GM23338 (cell line): ENCODE measurements around the gene PLEKHM2. TPM values are rescaled to one million over a fixed set of nuclear protein-coding genes. Genes with fewer than 3 reads are reported as not detected.

ENCODE experiments used
- ATAC-seq: fragments of 200-7000 bp; cut with Tn5 transposase; 3 replicates; pipeline ENCODE4 v1.9.1; 2020
- DNase-seq: peaks from one replicate; pipeline ENCODE4 v3.0.0-alpha.2; 2015; ENCODE audit warnings: low spot score
- H2AFZ ChIP-seq: fragments of 200-600 bp; sonication (generic); 2 replicates; pipeline ENCODE4 v1.8.0; 2016; ENCODE audit warnings: antibody characterized with exemption, mild to moderate bottlenecking, moderate library complexity
- H3F3A ChIP-seq: fragments of 200-600 bp; sonication (generic); replicated peaks from 2 replicates; pipeline ENCODE4 v1.8.0; 2017; ENCODE audit warnings: antibody characterized with exemption, mixed run types, low read depth
- H3K27ac ChIP-seq: fragments of 200-600 bp; sonication (generic); 2 replicates; pipeline ENCODE4 v1.6.1; 2016; ENCODE audit warnings: low read depth
- H3K27me3 ChIP-seq: fragments of 200-600 bp; sonication (generic); 2 replicates; pipeline ENCODE4 v1.8.0; 2016; ENCODE audit warnings: mild to moderate bottlenecking, mixed run types, moderate library complexity; ENCODE audit not compliant: insufficient read depth
- H3K36me3 ChIP-seq: fragments of 200-600 bp; sonication (generic); 2 replicates; pipeline ENCODE4 v1.8.0; 2016; ENCODE audit warnings: mild to moderate bottlenecking; ENCODE audit not compliant: insufficient read depth
- H3K4me1 ChIP-seq: fragments of 200-600 bp; sonication (generic); 2 replicates; pipeline ENCODE4 v1.8.0; 2016; ENCODE audit warnings: mild to moderate bottlenecking, moderate library complexity; ENCODE audit not compliant: insufficient read depth
- H3K4me2 ChIP-seq: fragments of 200-600 bp; sonication (generic); 2 replicates; pipeline ENCODE4 v1.7.1; 2017; ENCODE audit warnings: mixed run types
- H3K4me3 ChIP-seq: fragments of 200-600 bp; sonication (generic); 2 replicates; pipeline ENCODE4 v1.6.1; 2016; ENCODE audit warnings: mixed run types
- H3K79me2 ChIP-seq: fragments of 200-600 bp; sonication (generic); replicated peaks from 2 replicates; pipeline ENCODE4 v1.8.0; 2017; ENCODE audit warnings: mild to moderate bottlenecking; ENCODE audit not compliant: insufficient read depth
- H3K9me2 ChIP-seq: fragments of 200-600 bp; sonication (generic); 2 replicates; pipeline ENCODE4 v1.8.0; 2017; ENCODE audit not compliant: insufficient read depth
- H4K20me1 ChIP-seq: fragments of 200-600 bp; sonication (generic); replicated peaks from 2 replicates; pipeline ENCODE4 v1.8.0; 2017; ENCODE audit warnings: mild to moderate bottlenecking; ENCODE audit not compliant: insufficient read depth
- H3K27ac Mint-ChIP-seq: 2 replicates; pipeline ENCODE4 v1.8.0; 2020; ENCODE audit warnings: inconsistent platforms, mild to moderate bottlenecking, moderate library complexity, mixed read lengths
- H3K27me3 Mint-ChIP-seq: 3 replicates; pipeline ENCODE4 v1.8.0; 2022; ENCODE audit warnings: low read depth, mild to moderate bottlenecking, moderate library complexity, mixed read lengths, inconsistent platforms; ENCODE audit not compliant: insufficient read depth, poor library complexity
- H3K36me3 Mint-ChIP-seq: 3 replicates; pipeline ENCODE4 v1.8.0; 2021; ENCODE audit warnings: low read depth, mild to moderate bottlenecking, inconsistent platforms, moderate library complexity, mixed read lengths
- H3K4me1 Mint-ChIP-seq: 3 replicates; pipeline ENCODE4 v1.8.0; 2020; ENCODE audit warnings: mild to moderate bottlenecking, inconsistent platforms, mixed read lengths
- H3K4me3 Mint-ChIP-seq: 3 replicates; pipeline ENCODE4 v1.8.0; 2021; ENCODE audit warnings: moderate library complexity, mild to moderate bottlenecking, inconsistent platforms, mixed read lengths
- H3K9me3 Mint-ChIP-seq: 3 replicates; pipeline ENCODE4 v1.8.0; 2020; ENCODE audit warnings: moderate library complexity, mild to moderate bottlenecking, inconsistent platforms, mixed read lengths
- CREB1 ChIP-seq: fragments of 250-450 bp; sonication (Bioruptor Pico); IDR thresholded peaks from 2 replicates; pipeline ENCODE4 v1.5.0; 2020; ENCODE audit warnings: low read depth, mild to moderate bottlenecking, moderate library complexity
- EZH2 ChIP-seq: fragments of 200-600 bp; sonication (generic); IDR thresholded peaks from one replicate; pipeline ENCODE4 v1.8.0; 2017; ENCODE audit warnings: antibody characterized with exemption, mild to moderate bottlenecking, low read depth; ENCODE audit not compliant: unreplicated experiment
- EZH2phosphoT487 ChIP-seq: fragments of 200-600 bp; sonication (generic); IDR thresholded peaks from one replicate; pipeline ENCODE4 v1.8.1; 2018; ENCODE audit warnings: antibody characterized with exemption; ENCODE audit not compliant: unreplicated experiment
- JUNB ChIP-seq: IDR thresholded peaks from one replicate; pipeline ENCODE4 v1.6.1; 2016; ENCODE audit warnings: antibody characterized with exemption; ENCODE audit not compliant: unreplicated experiment
- NANOG ChIP-seq: IDR thresholded peaks from 2 replicates; pipeline ENCODE4 v1.6.1; 2016; ENCODE audit warnings: antibody characterized with exemption, borderline replicate concordance
- POLR2AphosphoS5 ChIP-seq: IDR thresholded peaks from 2 replicates; pipeline ENCODE4 v1.6.1; 2016; ENCODE audit warnings: antibody characterized with exemption, low read depth
- STAT1 ChIP-seq: IDR thresholded peaks from one replicate; pipeline ENCODE4 v1.6.1; 2016; ENCODE audit warnings: antibody characterized with exemption; ENCODE audit not compliant: unreplicated experiment
- ZNF114 ChIP-seq: fragments of 250-450 bp; sonication (Bioruptor Pico); IDR thresholded peaks from 2 replicates; pipeline ENCODE4 v1.5.0; 2020; ENCODE audit warnings: mild to moderate bottlenecking, moderate library complexity
- ZNF331 ChIP-seq: fragments of 250-450 bp; sonication (Bioruptor Pico); IDR thresholded peaks from 2 replicates; pipeline ENCODE4 v1.5.0; 2020; ENCODE audit warnings: low read depth, mild to moderate bottlenecking, moderate library complexity
- polyA plus RNA-seq: library from polyadenylated mRNA; unstranded; fragments of >200 nt; fragmentation: Nextera tagmentation; extraction: Ambion mirVana; gene quantifications from 2 replicates; pipeline ENCODE4 v1.2.1, GENCODE V29; 2016
- total RNA-seq: library from RNA; depleted of rRNA; stranded (reverse); fragments of >200 nt; shearing (Covaris generic); gene quantifications from 2 replicates; pipeline ENCODE4 v1.2.3, GENCODE V29; 2014
- TF ChIP-seq, protein P1 (sequence below): IDR thresholded peaks from one replicate; pipeline ENCODE4 v1.6.1; 2018; ENCODE audit warnings: antibody characterized with exemption; ENCODE audit not compliant: unreplicated experiment
- TF ChIP-seq, protein P2 (sequence below): fragments of 250-450 bp; sonication (Bioruptor Pico); IDR thresholded peaks from 2 replicates; pipeline ENCODE4 v1.5.0; 2020; ENCODE audit warnings: mild to moderate bottlenecking, moderate library complexity
- TF ChIP-seq, protein P3 (sequence below), 2 experiments: fragments of 200-600 bp in 1 of 2; sonication (generic) in 1 of 2; conservative IDR thresholded peaks; 2 replicates each; pipeline versions ENCODE4 v1.5.1 to v1.6.1; 2016 to 2017; ENCODE audit warnings: antibody characterized with exemption in 2 of 2, low read depth in 2 of 2, mild to moderate bottlenecking in 2 of 2, moderate library complexity in 1 of 2
- TF ChIP-seq, protein P4 (sequence below): IDR thresholded peaks from 2 replicates; pipeline ENCODE4 v1.6.1; 2016; ENCODE audit warnings: antibody characterized with exemption

The PLEKHM2 gene
- total and polyA plus RNA-seq, 2 experiments from 2014 or later = 11.2 to 40.0 TPM

DNA sequence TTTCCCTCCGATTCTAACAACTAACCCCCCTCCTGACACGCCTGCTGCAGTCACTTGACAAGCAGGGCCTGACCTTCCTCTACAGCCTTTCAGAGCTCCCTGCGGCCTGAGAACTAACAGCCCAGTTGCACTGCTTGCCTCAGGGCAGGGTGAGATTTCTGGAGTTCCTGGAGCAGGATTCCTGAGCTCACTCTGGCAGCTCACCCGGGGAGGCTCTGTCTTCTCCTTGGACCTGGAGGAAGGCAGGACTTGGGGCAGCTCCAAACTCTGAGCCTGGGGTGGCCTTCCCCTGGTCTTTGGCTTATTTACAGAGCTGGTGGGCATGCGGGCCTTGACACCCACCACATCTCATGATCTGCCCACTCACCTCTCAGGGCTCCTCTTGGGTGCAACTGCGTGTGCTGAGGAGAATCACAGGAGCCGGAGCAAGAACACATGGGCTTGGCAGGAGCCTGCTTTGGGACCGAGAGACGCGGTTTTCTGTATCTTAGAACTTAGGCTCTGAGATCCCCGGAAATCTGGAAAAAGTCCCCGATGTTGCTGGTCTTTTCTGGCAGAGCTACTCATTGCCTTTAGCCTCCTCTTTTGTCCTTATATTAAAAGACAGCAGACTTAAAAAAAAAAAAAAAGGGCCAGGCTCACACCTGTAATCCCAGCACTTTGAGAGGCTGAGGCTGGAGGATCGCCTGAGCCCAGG lies 38.9 kb downstream of the PLEKHM2 start:
- Histone ChIP-seq H2AFZ (no peak overlapping the region), H3K4me2 (no peak overlapping the region), H3K27me3 (no peaks in the 10 kb centered on the region), H3K36me3 (no peaks in the 10 kb centered on the region; the same call in 1 of the 2 replicates), H3K27ac (no peak overlapping the region), H3K4me3 (no peak overlapping the region), H4K20me1 (no peaks in the 10 kb centered on the region; the same call in none of the 2 replicates), H3K79me2 (no peaks in the 10 kb centered on the region), H3F3A (no peaks in the 10 kb centered on the region), H3K4me1 (no peaks in the 10 kb centered on the region), H3K9me2 (no peaks in the 10 kb centered on the region)
- DNase-seq = no peak
- Mint-ChIP-seq H3K4me3 (no peak overlapping the region), H3K9me3 (no peaks in the 10 kb centered on the region), H3K36me3 (peaks cover 31% of the 10 kb centered on the region), H3K27ac (no peak overlapping the region), H3K27me3 (peaks cover 4% of the 10 kb centered on the region), H3K4me1 (no peaks in the 10 kb centered on the region)
- ATAC-seq = no peak
- TF ChIP-seq STAT1 = no peak
- TF ChIP-seq, protein P1, sequence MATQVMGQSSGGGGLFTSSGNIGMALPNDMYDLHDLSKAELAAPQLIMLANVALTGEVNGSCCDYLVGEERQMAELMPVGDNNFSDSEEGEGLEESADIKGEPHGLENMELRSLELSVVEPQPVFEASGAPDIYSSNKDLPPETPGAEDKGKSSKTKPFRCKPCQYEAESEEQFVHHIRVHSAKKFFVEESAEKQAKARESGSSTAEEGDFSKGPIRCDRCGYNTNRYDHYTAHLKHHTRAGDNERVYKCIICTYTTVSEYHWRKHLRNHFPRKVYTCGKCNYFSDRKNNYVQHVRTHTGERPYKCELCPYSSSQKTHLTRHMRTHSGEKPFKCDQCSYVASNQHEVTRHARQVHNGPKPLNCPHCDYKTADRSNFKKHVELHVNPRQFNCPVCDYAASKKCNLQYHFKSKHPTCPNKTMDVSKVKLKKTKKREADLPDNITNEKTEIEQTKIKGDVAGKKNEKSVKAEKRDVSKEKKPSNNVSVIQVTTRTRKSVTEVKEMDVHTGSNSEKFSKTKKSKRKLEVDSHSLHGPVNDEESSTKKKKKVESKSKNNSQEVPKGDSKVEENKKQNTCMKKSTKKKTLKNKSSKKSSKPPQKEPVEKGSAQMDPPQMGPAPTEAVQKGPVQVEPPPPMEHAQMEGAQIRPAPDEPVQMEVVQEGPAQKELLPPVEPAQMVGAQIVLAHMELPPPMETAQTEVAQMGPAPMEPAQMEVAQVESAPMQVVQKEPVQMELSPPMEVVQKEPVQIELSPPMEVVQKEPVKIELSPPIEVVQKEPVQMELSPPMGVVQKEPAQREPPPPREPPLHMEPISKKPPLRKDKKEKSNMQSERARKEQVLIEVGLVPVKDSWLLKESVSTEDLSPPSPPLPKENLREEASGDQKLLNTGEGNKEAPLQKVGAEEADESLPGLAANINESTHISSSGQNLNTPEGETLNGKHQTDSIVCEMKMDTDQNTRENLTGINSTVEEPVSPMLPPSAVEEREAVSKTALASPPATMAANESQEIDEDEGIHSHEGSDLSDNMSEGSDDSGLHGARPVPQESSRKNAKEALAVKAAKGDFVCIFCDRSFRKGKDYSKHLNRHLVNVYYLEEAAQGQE = no peak
- TF ChIP-seq EZH2 = no peak
- TF ChIP-seq CREB1 = no peak
- TF ChIP-seq, protein P2, sequence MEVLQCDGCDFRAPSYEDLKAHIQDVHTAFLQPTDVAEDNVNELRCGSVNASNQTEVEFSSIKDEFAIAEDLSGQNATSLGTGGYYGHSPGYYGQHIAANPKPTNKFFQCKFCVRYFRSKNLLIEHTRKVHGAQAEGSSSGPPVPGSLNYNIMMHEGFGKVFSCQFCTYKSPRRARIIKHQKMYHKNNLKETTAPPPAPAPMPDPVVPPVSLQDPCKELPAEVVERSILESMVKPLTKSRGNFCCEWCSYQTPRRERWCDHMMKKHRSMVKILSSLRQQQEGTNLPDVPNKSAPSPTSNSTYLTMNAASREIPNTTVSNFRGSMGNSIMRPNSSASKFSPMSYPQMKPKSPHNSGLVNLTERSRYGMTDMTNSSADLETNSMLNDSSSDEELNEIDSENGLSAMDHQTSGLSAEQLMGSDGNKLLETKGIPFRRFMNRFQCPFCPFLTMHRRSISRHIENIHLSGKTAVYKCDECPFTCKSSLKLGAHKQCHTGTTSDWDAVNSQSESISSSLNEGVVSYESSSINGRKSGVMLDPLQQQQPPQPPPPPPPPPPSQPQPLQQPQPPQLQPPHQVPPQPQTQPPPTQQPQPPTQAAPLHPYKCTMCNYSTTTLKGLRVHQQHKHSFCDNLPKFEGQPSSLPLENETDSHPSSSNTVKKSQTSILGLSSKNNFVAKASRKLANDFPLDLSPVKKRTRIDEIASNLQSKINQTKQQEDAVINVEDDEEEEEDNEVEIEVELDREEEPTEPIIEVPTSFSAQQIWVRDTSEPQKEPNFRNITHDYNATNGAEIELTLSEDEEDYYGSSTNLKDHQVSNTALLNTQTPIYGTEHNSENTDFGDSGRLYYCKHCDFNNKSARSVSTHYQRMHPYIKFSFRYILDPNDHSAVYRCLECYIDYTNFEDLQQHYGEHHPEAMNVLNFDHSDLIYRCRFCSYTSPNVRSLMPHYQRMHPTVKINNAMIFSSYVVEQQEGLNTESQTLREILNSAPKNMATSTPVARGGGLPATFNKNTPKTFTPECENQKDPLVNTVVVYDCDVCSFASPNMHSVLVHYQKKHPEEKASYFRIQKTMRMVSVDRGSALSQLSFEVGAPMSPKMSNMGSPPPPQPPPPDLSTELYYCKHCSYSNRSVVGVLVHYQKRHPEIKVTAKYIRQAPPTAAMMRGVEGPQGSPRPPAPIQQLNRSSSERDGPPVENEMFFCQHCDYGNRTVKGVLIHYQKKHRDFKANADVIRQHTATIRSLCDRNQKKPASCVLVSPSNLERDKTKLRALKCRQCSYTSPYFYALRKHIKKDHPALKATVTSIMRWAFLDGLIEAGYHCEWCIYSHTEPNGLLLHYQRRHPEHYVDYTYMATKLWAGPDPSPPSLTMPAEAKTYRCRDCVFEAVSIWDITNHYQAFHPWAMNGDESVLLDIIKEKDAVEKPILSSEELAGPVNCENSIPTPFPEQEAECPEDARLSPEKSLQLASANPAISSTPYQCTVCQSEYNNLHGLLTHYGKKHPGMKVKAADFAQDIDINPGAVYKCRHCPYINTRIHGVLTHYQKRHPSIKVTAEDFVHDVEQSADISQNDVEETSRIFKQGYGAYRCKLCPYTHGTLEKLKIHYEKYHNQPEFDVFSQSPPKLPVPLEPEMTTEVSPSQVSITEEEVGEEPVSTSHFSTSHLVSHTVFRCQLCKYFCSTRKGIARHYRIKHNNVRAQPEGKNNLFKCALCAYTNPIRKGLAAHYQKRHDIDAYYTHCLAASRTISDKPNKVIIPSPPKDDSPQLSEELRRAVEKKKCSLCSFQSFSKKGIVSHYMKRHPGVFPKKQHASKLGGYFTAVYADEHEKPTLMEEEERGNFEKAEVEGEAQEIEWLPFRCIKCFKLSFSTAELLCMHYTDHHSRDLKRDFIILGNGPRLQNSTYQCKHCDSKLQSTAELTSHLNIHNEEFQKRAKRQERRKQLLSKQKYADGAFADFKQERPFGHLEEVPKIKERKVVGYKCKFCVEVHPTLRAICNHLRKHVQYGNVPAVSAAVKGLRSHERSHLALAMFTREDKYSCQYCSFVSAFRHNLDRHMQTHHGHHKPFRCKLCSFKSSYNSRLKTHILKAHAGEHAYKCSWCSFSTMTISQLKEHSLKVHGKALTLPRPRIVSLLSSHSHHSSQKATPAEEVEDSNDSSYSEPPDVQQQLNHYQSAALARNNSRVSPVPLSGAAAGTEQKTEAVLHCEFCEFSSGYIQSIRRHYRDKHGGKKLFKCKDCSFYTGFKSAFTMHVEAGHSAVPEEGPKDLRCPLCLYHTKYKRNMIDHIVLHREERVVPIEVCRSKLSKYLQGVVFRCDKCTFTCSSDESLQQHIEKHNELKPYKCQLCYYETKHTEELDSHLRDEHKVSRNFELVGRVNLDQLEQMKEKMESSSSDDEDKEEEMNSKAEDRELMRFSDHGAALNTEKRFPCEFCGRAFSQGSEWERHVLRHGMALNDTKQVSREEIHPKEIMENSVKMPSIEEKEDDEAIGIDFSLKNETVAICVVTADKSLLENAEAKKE (CRISPR knock-in tag) = no peak
- TF ChIP-seq POLR2AphosphoS5 = no peak
- TF ChIP-seq, protein P3, sequence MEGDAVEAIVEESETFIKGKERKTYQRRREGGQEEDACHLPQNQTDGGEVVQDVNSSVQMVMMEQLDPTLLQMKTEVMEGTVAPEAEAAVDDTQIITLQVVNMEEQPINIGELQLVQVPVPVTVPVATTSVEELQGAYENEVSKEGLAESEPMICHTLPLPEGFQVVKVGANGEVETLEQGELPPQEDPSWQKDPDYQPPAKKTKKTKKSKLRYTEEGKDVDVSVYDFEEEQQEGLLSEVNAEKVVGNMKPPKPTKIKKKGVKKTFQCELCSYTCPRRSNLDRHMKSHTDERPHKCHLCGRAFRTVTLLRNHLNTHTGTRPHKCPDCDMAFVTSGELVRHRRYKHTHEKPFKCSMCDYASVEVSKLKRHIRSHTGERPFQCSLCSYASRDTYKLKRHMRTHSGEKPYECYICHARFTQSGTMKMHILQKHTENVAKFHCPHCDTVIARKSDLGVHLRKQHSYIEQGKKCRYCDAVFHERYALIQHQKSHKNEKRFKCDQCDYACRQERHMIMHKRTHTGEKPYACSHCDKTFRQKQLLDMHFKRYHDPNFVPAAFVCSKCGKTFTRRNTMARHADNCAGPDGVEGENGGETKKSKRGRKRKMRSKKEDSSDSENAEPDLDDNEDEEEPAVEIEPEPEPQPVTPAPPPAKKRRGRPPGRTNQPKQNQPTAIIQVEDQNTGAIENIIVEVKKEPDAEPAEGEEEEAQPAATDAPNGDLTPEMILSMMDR (conservative IDR thresholded peaks at IDR 0.05; ENCODE audit: low read depth in 2 of 2) = no peak
- TF ChIP-seq ZNF114 (CRISPR knock-in tag) = no peak
- TF ChIP-seq ZNF331 (CRISPR knock-in tag) = no peak
- TF ChIP-seq NANOG = no peak
- TF ChIP-seq JUNB = no peak
- TF ChIP-seq, protein P4, sequence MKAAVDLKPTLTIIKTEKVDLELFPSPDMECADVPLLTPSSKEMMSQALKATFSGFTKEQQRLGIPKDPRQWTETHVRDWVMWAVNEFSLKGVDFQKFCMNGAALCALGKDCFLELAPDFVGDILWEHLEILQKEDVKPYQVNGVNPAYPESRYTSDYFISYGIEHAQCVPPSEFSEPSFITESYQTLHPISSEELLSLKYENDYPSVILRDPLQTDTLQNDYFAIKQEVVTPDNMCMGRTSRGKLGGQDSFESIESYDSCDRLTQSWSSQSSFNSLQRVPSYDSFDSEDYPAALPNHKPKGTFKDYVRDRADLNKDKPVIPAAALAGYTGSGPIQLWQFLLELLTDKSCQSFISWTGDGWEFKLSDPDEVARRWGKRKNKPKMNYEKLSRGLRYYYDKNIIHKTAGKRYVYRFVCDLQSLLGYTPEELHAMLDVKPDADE = no peak
- no peak for TF ChIP-seq EZH2phosphoT487
